ENCODE measurements around the gene DTD2.
"Not testable (repeated sequence)": the region's sequence is repeated elsewhere in the genome, so short reads cannot be mapped to it uniquely, and the experiment has no call there.

Gene DTD2

DNA sequence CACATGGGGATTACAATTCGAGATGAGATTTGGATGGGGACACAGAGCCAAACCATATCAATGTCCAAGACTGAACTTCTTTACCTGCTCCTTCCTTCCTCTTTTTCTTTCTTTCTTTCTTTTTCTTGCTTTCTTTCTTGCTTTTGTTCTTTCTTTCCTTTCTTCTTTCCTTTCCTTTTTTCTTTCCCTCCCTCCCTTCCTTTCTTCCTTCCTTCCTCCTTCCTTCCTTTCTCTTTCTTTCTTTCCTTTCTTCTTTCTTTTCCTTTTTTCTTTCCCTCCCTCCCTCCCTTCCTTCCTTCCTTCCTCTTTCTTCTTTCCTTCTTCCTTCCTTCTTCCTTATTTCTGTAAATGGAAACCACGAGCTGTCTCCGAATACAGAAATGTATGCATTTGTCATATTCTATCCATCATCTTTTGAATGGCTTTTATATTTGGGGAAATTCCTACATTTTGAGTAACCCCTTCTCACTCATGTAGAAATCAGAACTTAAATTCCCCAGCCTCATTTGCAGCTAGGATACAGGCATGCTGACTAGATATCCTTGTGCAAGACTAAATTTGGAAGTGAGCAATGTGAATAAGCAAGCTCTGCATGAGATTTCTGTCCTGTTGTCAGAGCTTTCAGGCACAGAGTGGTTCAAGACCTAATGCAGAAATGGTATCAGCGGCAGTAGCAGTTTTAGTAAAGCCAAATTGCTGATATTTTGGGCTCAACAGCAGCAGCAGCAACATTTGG is 19.0 kb upstream of the DTD2 start:
- TF ChIP-seq MYC (IDR thresholded peaks at IDR 0.05; ENCODE audit: low read depth, low read length) (no peak), POLR2A (IDR thresholded peaks at IDR 0.05; ENCODE audit: extremely low read depth, insufficient read length) (no peak)
- TF ChIP-seq, protein P1, sequence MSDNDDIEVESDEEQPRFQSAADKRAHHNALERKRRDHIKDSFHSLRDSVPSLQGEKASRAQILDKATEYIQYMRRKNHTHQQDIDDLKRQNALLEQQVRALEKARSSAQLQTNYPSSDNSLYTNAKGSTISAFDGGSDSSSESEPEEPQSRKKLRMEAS (IDR thresholded peaks at IDR 0.05; ENCODE audit: low read depth, low read length): no peak
- TF ChIP-seq, protein P2, sequence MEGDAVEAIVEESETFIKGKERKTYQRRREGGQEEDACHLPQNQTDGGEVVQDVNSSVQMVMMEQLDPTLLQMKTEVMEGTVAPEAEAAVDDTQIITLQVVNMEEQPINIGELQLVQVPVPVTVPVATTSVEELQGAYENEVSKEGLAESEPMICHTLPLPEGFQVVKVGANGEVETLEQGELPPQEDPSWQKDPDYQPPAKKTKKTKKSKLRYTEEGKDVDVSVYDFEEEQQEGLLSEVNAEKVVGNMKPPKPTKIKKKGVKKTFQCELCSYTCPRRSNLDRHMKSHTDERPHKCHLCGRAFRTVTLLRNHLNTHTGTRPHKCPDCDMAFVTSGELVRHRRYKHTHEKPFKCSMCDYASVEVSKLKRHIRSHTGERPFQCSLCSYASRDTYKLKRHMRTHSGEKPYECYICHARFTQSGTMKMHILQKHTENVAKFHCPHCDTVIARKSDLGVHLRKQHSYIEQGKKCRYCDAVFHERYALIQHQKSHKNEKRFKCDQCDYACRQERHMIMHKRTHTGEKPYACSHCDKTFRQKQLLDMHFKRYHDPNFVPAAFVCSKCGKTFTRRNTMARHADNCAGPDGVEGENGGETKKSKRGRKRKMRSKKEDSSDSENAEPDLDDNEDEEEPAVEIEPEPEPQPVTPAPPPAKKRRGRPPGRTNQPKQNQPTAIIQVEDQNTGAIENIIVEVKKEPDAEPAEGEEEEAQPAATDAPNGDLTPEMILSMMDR (IDR thresholded peaks at IDR 0.05; ENCODE audit: low read depth, low read length): no peak
- no peak overlapping the region for H3K4me3 ChIP-seq (ENCODE audit: low read depth, low read length)
- DNase-seq (ENCODE audit: low read depth): no peak

- DNase-seq (ENCODE audit: low read depth): no peak
- TF ChIP-seq, protein P1 (IDR thresholded peaks at IDR 0.05; ENCODE audit: low read depth, low read length): no peak
- no peak for TF ChIP-seq MYC (IDR thresholded peaks at IDR 0.05; ENCODE audit: low read depth, low read length)
- TF ChIP-seq, protein P2 (IDR thresholded peaks at IDR 0.05; ENCODE audit: low read depth, low read length): no peak
- no peak for TF ChIP-seq POLR2A (IDR thresholded peaks at IDR 0.05; ENCODE audit: extremely low read depth, insufficient read length)
- H3K4me3 ChIP-seq (ENCODE audit: low read depth, low read length): no peak overlapping the region
Observed at GRCh38 chr14:31466554-31466953, 9.2 kb upstream of the DTD2 start.

- no peak overlapping the region for H3K4me3 ChIP-seq (ENCODE audit: low read depth, low read length)
- no peak for DNase-seq (ENCODE audit: low read depth)
- TF ChIP-seq, protein P2 (IDR thresholded peaks at IDR 0.05; ENCODE audit: low read depth, low read length): no peak
- TF ChIP-seq, protein P1 (IDR thresholded peaks at IDR 0.05; ENCODE audit: low read depth, low read length): no peak
- no peak for TF ChIP-seq POLR2A (IDR thresholded peaks at IDR 0.05; ENCODE audit: extremely low read depth, insufficient read length)
- no peak for TF ChIP-seq MYC (IDR thresholded peaks at IDR 0.05; ENCODE audit: low read depth, low read length)
Observed at GRCh38 chr14:31465111-31465510, 7.8 kb upstream of the DTD2 start.

DNA sequence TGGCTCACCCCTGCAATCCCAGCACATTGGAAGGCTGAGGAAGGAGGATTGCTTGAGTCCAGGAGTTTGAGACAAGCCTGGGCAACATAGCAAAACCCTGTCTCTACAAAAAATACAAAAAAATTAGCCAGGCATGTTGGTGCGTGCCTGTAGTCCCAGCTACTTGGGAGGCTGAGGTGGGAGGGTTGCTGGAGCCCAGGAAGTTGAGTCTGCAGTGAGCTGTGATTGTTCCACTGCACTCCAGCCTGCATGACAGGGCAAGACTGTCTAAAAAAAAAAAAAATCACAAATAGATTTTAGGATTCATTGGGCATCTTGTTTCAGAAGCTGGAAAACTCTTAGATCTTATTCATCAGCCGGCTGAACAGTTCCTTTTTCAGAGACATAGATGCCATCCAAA is 5.1 kb upstream of the DTD2 start:
- not testable (repeated sequence) for DNase-seq (ENCODE audit: low read depth)

GRCh38 chr14:31461545-31461944 is 4.2 kb upstream of the DTD2 start:
- no peak overlapping the region for H3K4me3 ChIP-seq (ENCODE audit: low read depth, low read length)
- no peak for DNase-seq (ENCODE audit: low read depth)
- TF ChIP-seq, protein P2 (IDR thresholded peaks at IDR 0.05; ENCODE audit: low read depth, low read length): no peak

More for the DNA sequence above, 5.1 kb upstream of the DTD2 start:
- H3K4me3 ChIP-seq (ENCODE audit: low read depth, low read length): not testable (repeated sequence)

- H3K4me3 ChIP-seq (ENCODE audit: low read depth, low read length): peak overlapping the region; percentile 35
- no peak for TF ChIP-seq MYC (IDR thresholded peaks at IDR 0.05; ENCODE audit: low read depth, low read length)
- TF ChIP-seq, protein P1 (IDR thresholded peaks at IDR 0.05; ENCODE audit: low read depth, low read length): no peak
- TF ChIP-seq POLR2A (IDR thresholded peaks at IDR 0.05; ENCODE audit: extremely low read depth, insufficient read length): no peak
- TF ChIP-seq, protein P2 (IDR thresholded peaks at IDR 0.05; ENCODE audit: low read depth, low read length): no peak
- DNase-seq (ENCODE audit: low read depth): no peak
Observed at GRCh38 chr14:31457665-31458659, 656 bp upstream of the DTD2 start.
